Liver (tissue), 9 donors: ENCODE data around the gene C1QL1. TPM values are rescaled to one million over a fixed set of nuclear protein-coding genes. Genes with fewer than 3 reads are reported as not detected.

ENCODE experiments used
- DNase-seq: peaks from one replicate; pipeline ENCODE4 v3.0.0-alpha.2; 2017; ENCODE audit warnings: low spot score
- H3K27ac ChIP-seq, 2 donors: one replicate each; pipeline ENCODE4 v1.7.0; 2013; ENCODE audit warnings: inconsistent platforms in 2 of 2, low read length in 2 of 2, control low read depth in 1 of 2, low read depth in 1 of 2, mild to moderate bottlenecking in 1 of 2
- H3K27me3 ChIP-seq, 4 donors: one replicate each; pipeline versions ENCODE4 v1.6.1 to v1.7.0; 2013; ENCODE audit warnings: low read length in 3 of 4, inconsistent platforms in 1 of 4, mild to moderate bottlenecking in 1 of 4, moderate library complexity in 1 of 4; ENCODE audit not compliant: control insufficient read depth in 4 of 4, insufficient read depth in 4 of 4
- H3K36me3 ChIP-seq, 4 donors: one replicate each; pipeline versions ENCODE4 v1.6.1 to v1.7.0; 2013; ENCODE audit warnings: low read length in 3 of 4, mild to moderate bottlenecking in 3 of 4, low read depth in 1 of 4, moderate library complexity in 1 of 4; ENCODE audit not compliant: control insufficient read depth in 4 of 4, insufficient read depth in 3 of 4
- H3K4me1 ChIP-seq, 4 donors: one replicate each; pipeline versions ENCODE4 v1.6.1 to v1.7.0; 2013; ENCODE audit warnings: low read length in 3 of 4, mild to moderate bottlenecking in 3 of 4, moderate library complexity in 1 of 4; ENCODE audit not compliant: control insufficient read depth in 4 of 4, insufficient read depth in 4 of 4
- H3K4me3 ChIP-seq, 3 donors: one replicate each; pipeline versions ENCODE4 v1.6.1 to v1.7.0; 2013; ENCODE audit warnings: low read length in 3 of 3, control low read depth in 1 of 3, low read depth in 1 of 3, mild to moderate bottlenecking in 1 of 3
- H3K9ac ChIP-seq, 2 donors: one replicate each; pipeline ENCODE4 v1.7.0; 2013; ENCODE audit warnings: low read length in 2 of 2, mild to moderate bottlenecking in 2 of 2, moderate library complexity in 2 of 2, control low read depth in 1 of 2, low read depth in 1 of 2
- H3K9me3 ChIP-seq, 4 donors: one replicate each; pipeline versions ENCODE4 v1.6.1 to v1.7.0; 2013; ENCODE audit warnings: low read length in 3 of 4; ENCODE audit not compliant: control insufficient read depth in 4 of 4
- ATF3 ChIP-seq: IDR thresholded peaks from 2 replicates; pipeline ENCODE4 v1.6.1; 2016; ENCODE audit warnings: antibody characterized with exemption
- EGR1 ChIP-seq, 2 donors: IDR thresholded peaks; 2 replicates each; pipeline ENCODE4 v1.6.1; 2016 to 2018; ENCODE audit warnings: antibody characterized with exemption in 2 of 2, low read depth in 2 of 2
- FOXA1 ChIP-seq: IDR thresholded peaks from 2 replicates; pipeline ENCODE4 v1.6.1; 2016; ENCODE audit warnings: antibody characterized with exemption
- FOXA2 ChIP-seq: IDR thresholded peaks from 2 replicates; pipeline ENCODE4 v1.6.1; 2016; ENCODE audit warnings: antibody characterized with exemption
- GABPA ChIP-seq, 2 donors: IDR thresholded peaks in 1 of 2; conservative IDR thresholded peaks in 1 of 2; 2 replicates each; pipeline ENCODE4 v1.6.1; 2016; ENCODE audit warnings: antibody characterized with exemption in 2 of 2, mild to moderate bottlenecking in 1 of 2, moderate library complexity in 1 of 2
- HNF4A ChIP-seq, 2 donors: conservative IDR thresholded peaks; 2 replicates each; pipeline ENCODE4 v1.6.1; 2016; ENCODE audit warnings: antibody characterized with exemption in 2 of 2, mild to moderate bottlenecking in 2 of 2
- HNF4G ChIP-seq: IDR thresholded peaks from 2 replicates; pipeline ENCODE4 v1.6.1; 2016; ENCODE audit warnings: antibody characterized with exemption
- JUND ChIP-seq, 2 donors: IDR thresholded peaks; 2 replicates each; pipeline ENCODE4 v1.6.1; 2016; ENCODE audit warnings: antibody characterized with exemption in 2 of 2
- RAD21 ChIP-seq, 2 donors: IDR thresholded peaks; 2 replicates each; pipeline ENCODE4 v1.6.1; 2016; ENCODE audit warnings: antibody characterized with exemption in 2 of 2, mild to moderate bottlenecking in 2 of 2
- RXRA ChIP-seq, 2 donors: IDR thresholded peaks; 2 replicates each; pipeline ENCODE4 v1.6.1; 2017 to 2018; ENCODE audit warnings: antibody characterized with exemption in 2 of 2, mild to moderate bottlenecking in 1 of 2
- SP1 ChIP-seq: IDR thresholded peaks from 2 replicates; pipeline ENCODE4 v1.6.1; 2018; ENCODE audit warnings: antibody characterized with exemption, mild to moderate bottlenecking
- TAF1 ChIP-seq: conservative IDR thresholded peaks from 2 replicates; pipeline ENCODE4 v1.6.1; 2016; ENCODE audit warnings: antibody characterized with exemption, mild to moderate bottlenecking
- YY1 ChIP-seq: IDR thresholded peaks from 2 replicates; pipeline ENCODE4 v1.6.1; 2016; ENCODE audit warnings: antibody characterized with exemption, mild to moderate bottlenecking
- WGBS: extraction: QIAGEN DNeasy Blood & Tissue Kit; methylation state at CpG from one replicate; pipeline ENCODE4 v1.1.7; 2013; 5-methylcytosine and 5-hydroxymethylcytosine counted together
- polyA plus RNA-seq, 2 donors: library from polyadenylated mRNA; stranded (reverse) in 1 of 2; unstranded in 1 of 2; fragments of 200-250 nt in 1 of 2; fragments of >200 nt in 1 of 2; fragmentation: Nextera tagmentation in 1 of 2; extraction: Ambion mirVana in 1 of 2; gene quantifications; one replicate each; pipeline versions ENCODE4 v1.2.1 to v1.2.3, GENCODE V29; 2013 to 2015
- total RNA-seq, 2 donors: library from RNA; depleted of rRNA; stranded (reverse); fragments of >200 nt; gene quantifications; one replicate each; pipeline ENCODE4 v1.2.3, GENCODE V29; 2014
- TF ChIP-seq, protein P1 (sequence below): IDR thresholded peaks from 2 replicates; pipeline ENCODE4 v1.6.1; 2016; ENCODE audit warnings: antibody characterized with exemption
- TF ChIP-seq, protein P2 (sequence below): IDR thresholded peaks from 2 replicates; pipeline ENCODE4 v1.6.1; 2016; ENCODE audit warnings: antibody characterized with exemption, mild to moderate bottlenecking
- TF ChIP-seq, protein P3 (sequence below): fragments of 150-350 bp; IDR thresholded peaks from 2 replicates; pipeline ENCODE4 v1.5.1; 2017; ENCODE audit warnings: improper control_type of control experiment, low read depth, low read length; ENCODE audit not compliant: missing input control
- donor health status: healthy.
- donor health status: healthy.
- donor health status: healthy.
- donor health status: healthy.
- donor health status: healthy.

Gene C1QL1
- total and polyA plus RNA-seq, 4 donors: 0.17 to 0.57 (median 0.23) TPM; not detected in 1

DNA sequence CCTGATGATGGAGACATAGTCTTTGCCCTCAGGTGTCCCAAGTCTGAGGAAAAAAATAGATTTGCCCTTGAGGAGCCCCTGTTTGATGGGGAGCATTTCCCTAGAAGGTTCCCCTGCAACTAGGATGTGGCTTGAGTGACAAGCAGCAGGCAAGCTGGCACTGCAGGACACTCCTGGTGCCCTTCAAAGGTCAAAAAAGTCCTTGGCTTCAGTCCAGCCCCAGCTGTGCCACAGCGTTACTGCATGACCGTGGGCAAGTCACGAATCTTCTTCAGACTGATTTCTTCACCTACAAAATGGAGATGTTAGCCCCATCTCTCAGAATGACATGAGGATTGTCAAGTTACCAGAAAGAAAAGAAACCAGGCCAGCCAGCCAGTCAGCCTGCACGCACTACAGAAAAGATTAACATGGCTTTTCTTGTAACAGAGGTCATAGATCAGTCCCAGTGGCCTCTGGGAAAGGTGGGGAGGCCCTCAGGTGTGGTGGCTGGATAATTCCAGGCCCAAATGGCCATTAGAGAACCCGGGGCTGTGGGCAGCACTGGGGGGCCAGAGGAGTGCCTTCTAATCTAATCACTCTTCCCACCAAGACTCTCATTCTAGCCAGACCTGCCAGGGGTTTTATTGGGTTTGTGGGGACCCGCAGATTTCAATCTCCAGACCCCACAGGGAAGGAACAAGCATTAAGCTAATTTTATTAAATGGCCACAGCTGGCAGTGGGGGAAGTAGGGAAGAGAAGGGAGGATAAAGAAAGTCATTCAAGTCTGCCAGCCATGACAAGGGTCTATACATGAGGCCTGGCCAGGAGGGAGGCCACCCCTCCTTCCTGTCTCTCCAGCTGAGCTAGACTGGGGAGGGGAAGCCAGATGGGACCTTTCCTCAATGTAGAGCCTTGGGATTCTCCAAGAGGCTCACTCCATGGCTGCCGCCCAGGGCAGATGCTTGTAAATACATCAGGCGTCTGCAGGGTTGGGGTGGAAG is 10.8 kb downstream of the C1QL1 start:
- DNase-seq: no peak
- TF ChIP-seq HNF4A (conservative IDR thresholded peaks at IDR 0.05) (peak; percentile 4 to 9), FOXA1 (no peak), SP1 (no peak), JUND (IDR thresholded peaks at IDR 0.05) (no peak), HNF4G (no peak), YY1 (no peak), RXRA (IDR thresholded peaks at IDR 0.05) (peak in 1 of 2 donors; percentile 9), EGR1 (IDR thresholded peaks at IDR 0.05; ENCODE audit: low read depth in 2 of 2) (no peak), RAD21 (IDR thresholded peaks at IDR 0.05) (no peak)
- H3K9ac ChIP-seq: no peak overlapping the region
- no peak overlapping the region for H3K27ac ChIP-seq
- WGBS: 67% methylated on average over 8 of the region's 8 CpGs
- no peak overlapping the region for H3K4me3 ChIP-seq
- H3K4me1 ChIP-seq: peaks cover 0 to 4% (median 2%) of the 10 kb centered on the region in 4 donors
- no peaks in the 10 kb centered on the region for H3K36me3 ChIP-seq
- H3K9me3 ChIP-seq: no peaks in the 10 kb centered on the region
- H3K27me3 ChIP-seq: peaks cover 0 to 4% (median 1%) of the 10 kb centered on the region in 4 donors

- H3K27me3 ChIP-seq: peaks cover 0 to 4% (median 0%) of the 10 kb centered on the region in 4 donors
- no peak overlapping the region for H3K4me3 ChIP-seq
- DNase-seq: no peak
- H3K27ac ChIP-seq: no peak overlapping the region
- H3K9me3 ChIP-seq: no peaks in the 10 kb centered on the region
- WGBS: 83% methylated on average over 8 of the region's 8 CpGs
- H3K9ac ChIP-seq: no peak overlapping the region
- peaks cover 0 to 4% (median 2%) of the 10 kb centered on the region in 4 donors for H3K4me1 ChIP-seq
- no peaks in the 10 kb centered on the region for H3K36me3 ChIP-seq
- no peak for TF ChIP-seq SP1
- TF ChIP-seq HNF4A (conservative IDR thresholded peaks at IDR 0.05): no peak
- TF ChIP-seq, protein P1, sequence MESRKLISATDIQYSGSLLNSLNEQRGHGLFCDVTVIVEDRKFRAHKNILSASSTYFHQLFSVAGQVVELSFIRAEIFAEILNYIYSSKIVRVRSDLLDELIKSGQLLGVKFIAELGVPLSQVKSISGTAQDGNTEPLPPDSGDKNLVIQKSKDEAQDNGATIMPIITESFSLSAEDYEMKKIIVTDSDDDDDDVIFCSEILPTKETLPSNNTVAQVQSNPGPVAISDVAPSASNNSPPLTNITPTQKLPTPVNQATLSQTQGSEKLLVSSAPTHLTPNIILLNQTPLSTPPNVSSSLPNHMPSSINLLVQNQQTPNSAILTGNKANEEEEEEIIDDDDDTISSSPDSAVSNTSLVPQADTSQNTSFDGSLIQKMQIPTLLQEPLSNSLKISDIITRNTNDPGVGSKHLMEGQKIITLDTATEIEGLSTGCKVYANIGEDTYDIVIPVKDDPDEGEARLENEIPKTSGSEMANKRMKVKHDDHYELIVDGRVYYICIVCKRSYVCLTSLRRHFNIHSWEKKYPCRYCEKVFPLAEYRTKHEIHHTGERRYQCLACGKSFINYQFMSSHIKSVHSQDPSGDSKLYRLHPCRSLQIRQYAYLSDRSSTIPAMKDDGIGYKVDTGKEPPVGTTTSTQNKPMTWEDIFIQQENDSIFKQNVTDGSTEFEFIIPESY: no peak
- TF ChIP-seq GABPA (IDR thresholded peaks at IDR 0.05 in 1 of 2, conservative IDR thresholded peaks at IDR 0.05 in 1 of 2): no peak
- no peak for TF ChIP-seq RAD21 (IDR thresholded peaks at IDR 0.05)
- TF ChIP-seq, protein P2, sequence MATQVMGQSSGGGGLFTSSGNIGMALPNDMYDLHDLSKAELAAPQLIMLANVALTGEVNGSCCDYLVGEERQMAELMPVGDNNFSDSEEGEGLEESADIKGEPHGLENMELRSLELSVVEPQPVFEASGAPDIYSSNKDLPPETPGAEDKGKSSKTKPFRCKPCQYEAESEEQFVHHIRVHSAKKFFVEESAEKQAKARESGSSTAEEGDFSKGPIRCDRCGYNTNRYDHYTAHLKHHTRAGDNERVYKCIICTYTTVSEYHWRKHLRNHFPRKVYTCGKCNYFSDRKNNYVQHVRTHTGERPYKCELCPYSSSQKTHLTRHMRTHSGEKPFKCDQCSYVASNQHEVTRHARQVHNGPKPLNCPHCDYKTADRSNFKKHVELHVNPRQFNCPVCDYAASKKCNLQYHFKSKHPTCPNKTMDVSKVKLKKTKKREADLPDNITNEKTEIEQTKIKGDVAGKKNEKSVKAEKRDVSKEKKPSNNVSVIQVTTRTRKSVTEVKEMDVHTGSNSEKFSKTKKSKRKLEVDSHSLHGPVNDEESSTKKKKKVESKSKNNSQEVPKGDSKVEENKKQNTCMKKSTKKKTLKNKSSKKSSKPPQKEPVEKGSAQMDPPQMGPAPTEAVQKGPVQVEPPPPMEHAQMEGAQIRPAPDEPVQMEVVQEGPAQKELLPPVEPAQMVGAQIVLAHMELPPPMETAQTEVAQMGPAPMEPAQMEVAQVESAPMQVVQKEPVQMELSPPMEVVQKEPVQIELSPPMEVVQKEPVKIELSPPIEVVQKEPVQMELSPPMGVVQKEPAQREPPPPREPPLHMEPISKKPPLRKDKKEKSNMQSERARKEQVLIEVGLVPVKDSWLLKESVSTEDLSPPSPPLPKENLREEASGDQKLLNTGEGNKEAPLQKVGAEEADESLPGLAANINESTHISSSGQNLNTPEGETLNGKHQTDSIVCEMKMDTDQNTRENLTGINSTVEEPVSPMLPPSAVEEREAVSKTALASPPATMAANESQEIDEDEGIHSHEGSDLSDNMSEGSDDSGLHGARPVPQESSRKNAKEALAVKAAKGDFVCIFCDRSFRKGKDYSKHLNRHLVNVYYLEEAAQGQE: no peak
- no peak for TF ChIP-seq ATF3
- TF ChIP-seq, protein P3, sequence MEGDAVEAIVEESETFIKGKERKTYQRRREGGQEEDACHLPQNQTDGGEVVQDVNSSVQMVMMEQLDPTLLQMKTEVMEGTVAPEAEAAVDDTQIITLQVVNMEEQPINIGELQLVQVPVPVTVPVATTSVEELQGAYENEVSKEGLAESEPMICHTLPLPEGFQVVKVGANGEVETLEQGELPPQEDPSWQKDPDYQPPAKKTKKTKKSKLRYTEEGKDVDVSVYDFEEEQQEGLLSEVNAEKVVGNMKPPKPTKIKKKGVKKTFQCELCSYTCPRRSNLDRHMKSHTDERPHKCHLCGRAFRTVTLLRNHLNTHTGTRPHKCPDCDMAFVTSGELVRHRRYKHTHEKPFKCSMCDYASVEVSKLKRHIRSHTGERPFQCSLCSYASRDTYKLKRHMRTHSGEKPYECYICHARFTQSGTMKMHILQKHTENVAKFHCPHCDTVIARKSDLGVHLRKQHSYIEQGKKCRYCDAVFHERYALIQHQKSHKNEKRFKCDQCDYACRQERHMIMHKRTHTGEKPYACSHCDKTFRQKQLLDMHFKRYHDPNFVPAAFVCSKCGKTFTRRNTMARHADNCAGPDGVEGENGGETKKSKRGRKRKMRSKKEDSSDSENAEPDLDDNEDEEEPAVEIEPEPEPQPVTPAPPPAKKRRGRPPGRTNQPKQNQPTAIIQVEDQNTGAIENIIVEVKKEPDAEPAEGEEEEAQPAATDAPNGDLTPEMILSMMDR: no peak
- TF ChIP-seq FOXA2: no peak
- TF ChIP-seq TAF1: no peak
- no peak for TF ChIP-seq EGR1 (IDR thresholded peaks at IDR 0.05; ENCODE audit: low read depth in 2 of 2)
- no peak for TF ChIP-seq RXRA (IDR thresholded peaks at IDR 0.05)
- TF ChIP-seq JUND (IDR thresholded peaks at IDR 0.05): no peak
- TF ChIP-seq YY1: no peak
- TF ChIP-seq HNF4G: no peak
These were observed 12.3 kb downstream of the C1QL1 start for GRCh38 chr17:44955674-44956425.
